GM12864 (cell line): Measurements from ENCODE around the gene DNMT3A.

Experiments used
- DNase-seq: peaks from one replicate; pipeline ENCODE4 v3.0.0-alpha.2; 2011; ENCODE audit warnings: low read depth
- H3K4me3 ChIP-seq: 2 replicates; pipeline ENCODE4 v1.5.1; 2011; ENCODE audit warnings: mild to moderate bottlenecking, low read depth, low read length, control low read depth
- TF ChIP-seq, protein P1 (sequence below): IDR thresholded peaks from 2 replicates; pipeline ENCODE4 v1.5.1; 2011; ENCODE audit warnings: low read depth, mild to moderate bottlenecking, moderate library complexity, low read length, control low read depth, inconsistent platforms; ENCODE audit errors: missing control alignments

Gene DNMT3A

DNA sequence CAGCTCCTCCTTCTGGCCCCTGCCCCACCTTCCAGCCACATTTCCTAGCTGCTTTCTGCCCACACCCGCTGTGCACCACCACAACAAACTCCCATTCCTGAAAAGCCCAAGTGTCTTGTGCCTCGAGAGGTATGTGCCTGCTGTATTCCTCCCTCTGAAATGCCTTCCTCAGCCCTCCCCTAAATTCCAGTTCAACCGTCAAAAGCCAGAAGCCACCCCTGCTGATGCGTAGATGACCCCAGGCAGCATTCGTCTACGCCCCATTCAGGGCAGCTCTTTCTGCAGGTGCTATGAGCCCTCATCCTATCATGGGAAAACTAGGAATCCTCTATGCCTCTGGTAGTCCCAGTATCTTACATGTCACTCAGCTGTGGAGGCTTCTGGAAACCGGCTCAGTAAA, 71.7 kb downstream of the DNMT3A start:
- no peak overlapping the region for H3K4me3 ChIP-seq
- TF ChIP-seq, protein P1, sequence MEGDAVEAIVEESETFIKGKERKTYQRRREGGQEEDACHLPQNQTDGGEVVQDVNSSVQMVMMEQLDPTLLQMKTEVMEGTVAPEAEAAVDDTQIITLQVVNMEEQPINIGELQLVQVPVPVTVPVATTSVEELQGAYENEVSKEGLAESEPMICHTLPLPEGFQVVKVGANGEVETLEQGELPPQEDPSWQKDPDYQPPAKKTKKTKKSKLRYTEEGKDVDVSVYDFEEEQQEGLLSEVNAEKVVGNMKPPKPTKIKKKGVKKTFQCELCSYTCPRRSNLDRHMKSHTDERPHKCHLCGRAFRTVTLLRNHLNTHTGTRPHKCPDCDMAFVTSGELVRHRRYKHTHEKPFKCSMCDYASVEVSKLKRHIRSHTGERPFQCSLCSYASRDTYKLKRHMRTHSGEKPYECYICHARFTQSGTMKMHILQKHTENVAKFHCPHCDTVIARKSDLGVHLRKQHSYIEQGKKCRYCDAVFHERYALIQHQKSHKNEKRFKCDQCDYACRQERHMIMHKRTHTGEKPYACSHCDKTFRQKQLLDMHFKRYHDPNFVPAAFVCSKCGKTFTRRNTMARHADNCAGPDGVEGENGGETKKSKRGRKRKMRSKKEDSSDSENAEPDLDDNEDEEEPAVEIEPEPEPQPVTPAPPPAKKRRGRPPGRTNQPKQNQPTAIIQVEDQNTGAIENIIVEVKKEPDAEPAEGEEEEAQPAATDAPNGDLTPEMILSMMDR: no peak
- no peak for DNase-seq

DNA sequence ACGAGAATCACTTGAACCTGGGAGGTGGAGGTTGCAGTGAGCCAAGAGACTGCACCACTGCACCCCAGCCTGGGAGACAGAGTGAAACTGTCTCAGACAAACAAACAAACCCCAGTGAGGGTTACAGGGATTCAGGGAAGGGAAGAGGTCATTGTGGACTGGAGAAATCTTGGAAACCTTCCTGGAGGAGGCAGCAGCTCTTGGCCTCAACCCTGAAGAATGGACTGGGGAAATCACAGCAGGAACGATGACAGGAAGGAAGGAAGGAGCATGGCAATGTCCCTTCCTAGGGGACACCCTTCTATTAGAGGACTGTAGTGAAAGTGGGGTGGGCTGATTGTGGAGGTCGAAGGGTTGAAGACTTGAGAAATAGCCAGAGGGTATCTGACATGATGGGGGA, 72.5 kb downstream of the DNMT3A start:
- TF ChIP-seq, protein P1: no peak
- no peak for DNase-seq
- H3K4me3 ChIP-seq: no peak overlapping the region

DNA sequence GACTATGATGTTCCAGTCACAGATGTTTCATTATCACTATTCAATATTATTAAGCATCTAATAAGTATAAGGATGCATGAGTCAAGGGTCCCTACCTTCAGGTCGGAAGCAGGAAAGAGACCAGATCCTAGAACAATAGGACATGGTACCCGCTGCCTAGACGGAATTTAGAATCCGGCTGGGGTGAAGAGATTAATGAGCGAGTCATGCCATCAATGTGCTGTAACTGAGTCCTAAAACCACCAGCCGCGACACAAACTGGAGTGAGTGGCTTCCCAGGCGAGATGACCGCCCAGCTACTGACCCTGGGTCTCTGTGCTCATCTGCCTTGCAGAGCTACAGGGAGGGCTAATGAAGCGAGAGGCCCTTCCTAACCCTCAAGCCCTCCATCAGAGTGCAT, 73.6 kb downstream of the DNMT3A start:
- TF ChIP-seq, protein P1: no peak
- DNase-seq: no peak
- H3K4me3 ChIP-seq: no peak overlapping the region

DNA sequence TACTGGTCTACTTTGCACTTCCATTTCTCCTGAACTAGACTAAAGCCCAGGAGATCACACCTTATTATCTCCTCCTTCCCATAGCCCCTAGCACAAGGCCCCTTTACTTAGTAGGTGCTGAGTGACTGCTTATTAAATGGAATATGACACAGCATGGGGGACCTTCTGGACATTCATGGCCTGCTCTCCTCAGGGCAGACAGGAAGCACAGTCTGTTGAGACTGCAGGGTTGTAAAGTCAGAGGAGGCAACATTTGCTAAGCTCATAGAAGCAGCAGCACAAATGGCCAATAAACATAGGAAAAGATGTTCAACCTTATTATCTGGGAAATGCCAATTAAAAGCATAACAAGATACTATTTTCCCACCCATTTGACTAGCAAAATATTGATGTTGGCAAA, 75.3 kb downstream of the DNMT3A start:
- no peak overlapping the region for H3K4me3 ChIP-seq
- DNase-seq: no peak
- TF ChIP-seq, protein P1: no peak

DNA sequence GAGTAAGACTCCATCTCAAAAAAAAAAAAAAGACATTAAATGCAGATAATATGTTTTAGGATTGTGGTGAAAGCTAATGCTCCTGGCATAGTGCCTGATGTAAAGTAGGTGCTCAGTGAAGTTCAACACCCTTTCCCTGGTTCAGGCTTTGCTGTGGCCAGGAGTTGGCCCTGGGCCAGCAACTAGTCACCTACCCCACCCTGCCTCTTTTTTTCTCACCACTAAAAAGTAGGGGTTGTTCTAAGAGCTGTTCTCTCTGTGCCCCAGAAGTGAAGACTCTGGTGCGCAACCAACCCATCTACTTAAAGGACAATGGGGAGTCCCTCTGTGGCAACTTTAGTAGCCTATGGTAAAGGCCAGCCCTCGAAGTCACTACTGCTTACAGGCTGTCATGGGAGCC, 75.9 kb downstream of the DNMT3A start:
- no peak overlapping the region for H3K4me3 ChIP-seq
- no peak for DNase-seq
- TF ChIP-seq, protein P1: no peak

DNA sequence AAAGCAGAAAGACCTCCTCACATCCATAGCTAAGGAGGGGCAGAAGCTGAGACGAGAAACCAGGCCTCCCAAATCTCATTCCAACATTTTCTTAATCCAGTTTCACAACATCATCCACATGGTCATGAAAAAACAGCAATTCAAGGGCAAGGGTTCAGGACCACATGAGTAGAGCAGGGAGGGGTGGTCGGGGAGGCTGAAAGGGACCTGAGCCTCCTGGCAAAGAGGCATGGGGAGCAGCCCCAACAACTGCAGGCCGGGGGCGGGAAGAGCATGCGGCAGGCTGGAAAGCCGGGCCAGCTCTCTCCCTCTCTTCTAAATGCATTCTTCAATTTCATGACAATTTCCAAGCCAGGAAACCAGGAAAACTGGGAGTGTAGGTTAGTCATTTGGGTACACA, 76.7 kb downstream of the DNMT3A start:
- H3K4me3 ChIP-seq: no peak overlapping the region
- no peak for DNase-seq
- TF ChIP-seq, protein P1: no peak

DNA sequence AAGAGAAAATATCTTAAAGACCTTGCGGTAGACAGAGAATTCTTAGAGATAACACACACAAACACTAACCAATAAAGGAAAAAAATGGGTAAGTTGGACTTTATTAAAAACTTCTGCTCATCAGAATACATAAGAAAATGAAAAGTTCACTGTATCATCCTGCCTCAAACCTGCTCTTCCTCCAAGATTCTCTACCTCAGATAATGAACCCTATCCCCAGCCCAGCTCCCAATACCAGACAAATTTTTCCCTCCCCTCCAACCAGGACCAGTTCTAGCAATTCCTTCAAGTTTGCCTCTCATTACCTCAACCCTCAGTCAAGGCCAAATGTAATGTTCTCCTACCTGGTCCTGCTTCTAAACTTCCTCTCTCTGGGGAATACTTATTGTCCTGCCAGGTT, 79.4 kb downstream of the DNMT3A start:
- no peak overlapping the region for H3K4me3 ChIP-seq
- no peak for DNase-seq
- TF ChIP-seq, protein P1: no peak
